D721Med (cell line): ENCODE data around the gene CDK17.
"Not testable (repeated sequence)": the region's sequence is repeated elsewhere in the genome, so short reads cannot be mapped to it uniquely, and the experiment has no call there.

ENCODE experiments used
- DNase-seq: peaks from one replicate; pipeline ENCODE4 v3.0.0; 2011; ENCODE audit warnings: low spot score; ENCODE audit not compliant: insufficient read length
- FAIRE-seq: peaks from 2 replicates; lab custom pipeline; 2011; peaks lifted over from hg19 to GRCh38; lab: Jason Lieb, UNC
- TF ChIP-seq, protein P1 (sequence below): IDR thresholded peaks from 2 replicates; pipeline ENCODE4 v1.5.1; 2012; ENCODE audit warnings: mild to moderate bottlenecking, control low read depth; ENCODE audit not compliant: insufficient read depth; ENCODE audit errors: missing control alignments

Gene CDK17

DNA sequence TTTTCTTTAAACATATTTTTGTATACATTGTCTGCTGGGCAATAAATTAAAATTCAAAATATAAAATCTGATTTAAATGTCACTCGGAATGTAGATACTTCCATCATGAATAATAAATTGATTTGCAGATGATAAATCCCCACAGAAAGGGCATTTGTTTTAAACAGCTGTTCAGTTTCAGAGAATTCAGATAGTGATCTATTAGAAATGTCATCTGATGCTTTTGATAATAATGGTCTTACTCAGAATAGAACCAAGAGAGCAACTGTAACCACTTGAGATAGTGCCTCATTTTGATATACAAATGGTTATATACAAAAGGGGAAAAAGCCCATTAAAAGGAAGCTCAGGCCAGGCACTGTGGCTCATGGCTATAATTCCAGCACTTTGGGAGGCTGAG is 43.4 kb downstream of the CDK17 start:
- TF ChIP-seq, protein P1, sequence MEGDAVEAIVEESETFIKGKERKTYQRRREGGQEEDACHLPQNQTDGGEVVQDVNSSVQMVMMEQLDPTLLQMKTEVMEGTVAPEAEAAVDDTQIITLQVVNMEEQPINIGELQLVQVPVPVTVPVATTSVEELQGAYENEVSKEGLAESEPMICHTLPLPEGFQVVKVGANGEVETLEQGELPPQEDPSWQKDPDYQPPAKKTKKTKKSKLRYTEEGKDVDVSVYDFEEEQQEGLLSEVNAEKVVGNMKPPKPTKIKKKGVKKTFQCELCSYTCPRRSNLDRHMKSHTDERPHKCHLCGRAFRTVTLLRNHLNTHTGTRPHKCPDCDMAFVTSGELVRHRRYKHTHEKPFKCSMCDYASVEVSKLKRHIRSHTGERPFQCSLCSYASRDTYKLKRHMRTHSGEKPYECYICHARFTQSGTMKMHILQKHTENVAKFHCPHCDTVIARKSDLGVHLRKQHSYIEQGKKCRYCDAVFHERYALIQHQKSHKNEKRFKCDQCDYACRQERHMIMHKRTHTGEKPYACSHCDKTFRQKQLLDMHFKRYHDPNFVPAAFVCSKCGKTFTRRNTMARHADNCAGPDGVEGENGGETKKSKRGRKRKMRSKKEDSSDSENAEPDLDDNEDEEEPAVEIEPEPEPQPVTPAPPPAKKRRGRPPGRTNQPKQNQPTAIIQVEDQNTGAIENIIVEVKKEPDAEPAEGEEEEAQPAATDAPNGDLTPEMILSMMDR, result no peak
- DNase-seq (no peak), FAIRE-seq (no peak)

DNA sequence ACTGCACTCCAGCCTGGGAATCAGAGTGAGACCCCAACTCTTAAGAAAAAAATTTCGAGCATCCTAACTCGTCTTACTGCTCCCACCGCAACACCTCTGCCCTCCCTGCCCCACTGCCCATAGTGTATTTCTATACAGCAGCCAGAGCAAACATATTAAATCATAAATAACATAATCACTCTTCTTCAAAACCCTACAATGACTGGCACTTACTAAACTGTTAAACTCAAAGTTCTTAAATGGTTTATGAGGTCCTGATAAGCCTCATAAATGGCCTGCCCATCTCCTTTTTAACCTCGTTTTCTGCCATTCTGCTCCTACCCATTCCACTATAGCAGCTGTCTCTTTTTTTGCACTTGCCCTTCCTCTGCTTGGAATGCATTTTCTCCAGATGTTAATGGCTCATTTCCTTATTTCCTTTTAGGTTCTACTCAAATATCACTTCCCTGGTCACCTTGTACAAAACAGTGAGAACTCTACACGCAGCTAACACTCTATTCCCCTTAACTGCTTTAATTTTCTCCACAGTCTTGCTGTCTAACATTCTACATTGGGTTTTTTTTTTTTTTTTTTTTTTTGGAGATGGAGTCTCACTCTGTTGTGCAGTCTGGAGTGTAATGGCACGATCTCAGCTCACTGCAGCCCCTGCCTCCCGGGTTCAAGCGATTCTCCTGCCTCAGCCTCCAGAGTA is 45.2 kb downstream of the CDK17 start:
- FAIRE-seq (no peak), DNase-seq (no peak)
- TF ChIP-seq, protein P1, result no peak

DNA sequence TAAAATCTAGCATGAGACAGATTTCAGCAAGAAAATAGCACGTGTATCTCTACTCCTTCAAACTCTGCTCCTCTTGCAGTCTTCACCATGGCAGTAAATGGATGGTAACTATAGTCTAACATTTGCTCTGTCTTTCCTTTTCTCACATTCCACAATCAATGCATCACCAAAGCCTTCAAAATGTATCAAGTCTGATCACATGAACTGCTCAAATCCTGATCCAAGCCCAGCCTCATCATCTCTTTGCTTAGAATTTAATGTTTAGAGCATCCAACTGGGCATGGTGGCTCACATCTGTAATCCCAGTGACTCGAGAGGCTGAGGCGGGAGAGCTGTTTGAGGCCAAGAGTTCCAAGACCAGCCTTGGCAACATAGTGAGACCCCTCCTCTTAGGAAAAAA is 45.9 kb downstream of the CDK17 start:
- FAIRE-seq (no peak), DNase-seq (no peak)
- TF ChIP-seq, protein P1, result no peak

DNA sequence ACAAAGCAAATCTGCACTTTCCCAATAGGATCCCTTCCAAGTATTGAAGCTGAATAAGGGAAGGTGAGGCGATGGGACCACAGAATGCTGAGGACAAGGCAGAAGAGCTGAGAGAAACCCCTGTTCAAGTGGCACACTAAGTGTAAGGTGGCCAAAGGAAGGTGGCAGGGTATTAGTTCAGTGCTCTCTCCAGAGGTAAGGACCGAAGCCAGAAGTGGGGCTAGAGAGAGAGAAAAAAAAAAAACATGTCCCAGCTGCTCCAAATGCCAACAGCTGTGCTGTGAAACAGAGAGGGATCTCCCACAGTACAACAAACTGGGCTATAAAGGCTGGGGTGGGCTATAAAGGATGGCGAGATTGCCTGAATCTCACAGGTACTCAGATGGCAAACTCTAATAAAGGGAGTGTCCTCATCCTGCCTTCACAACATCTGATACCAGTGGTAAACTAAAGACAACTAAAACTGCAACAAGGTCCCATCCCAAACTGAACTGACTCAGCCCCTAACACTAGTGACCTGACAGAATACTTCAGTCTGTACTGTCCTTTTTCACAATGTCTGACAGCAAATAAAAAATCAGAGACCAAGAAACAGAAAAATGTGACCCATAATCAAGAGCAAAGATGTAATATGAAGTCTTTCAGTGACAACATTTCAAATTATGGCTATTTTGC is 47.9 kb downstream of the CDK17 start:
- TF ChIP-seq, protein P1, result no peak
- FAIRE-seq (no peak), DNase-seq (no peak)

DNA sequence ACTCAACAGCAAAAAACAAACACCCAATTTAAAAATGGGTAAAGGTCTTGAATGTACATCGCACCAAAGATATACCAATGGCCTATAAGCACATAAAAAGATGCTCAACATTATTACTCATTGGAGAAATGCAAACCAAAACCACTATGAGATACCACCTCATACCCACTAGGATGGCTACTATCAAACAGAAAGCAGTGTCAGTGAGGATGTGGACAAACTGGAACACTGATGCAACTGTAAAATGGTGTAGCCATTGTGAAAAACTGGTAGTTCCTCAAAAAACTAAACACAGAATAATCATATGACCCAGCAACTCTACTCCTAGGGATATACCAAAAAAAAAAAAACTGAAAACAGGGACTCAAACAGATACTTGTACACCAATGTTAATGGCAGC is 49.3 kb downstream of the CDK17 start:
- TF ChIP-seq, protein P1, result no peak
- FAIRE-seq, result no peak

DNA sequence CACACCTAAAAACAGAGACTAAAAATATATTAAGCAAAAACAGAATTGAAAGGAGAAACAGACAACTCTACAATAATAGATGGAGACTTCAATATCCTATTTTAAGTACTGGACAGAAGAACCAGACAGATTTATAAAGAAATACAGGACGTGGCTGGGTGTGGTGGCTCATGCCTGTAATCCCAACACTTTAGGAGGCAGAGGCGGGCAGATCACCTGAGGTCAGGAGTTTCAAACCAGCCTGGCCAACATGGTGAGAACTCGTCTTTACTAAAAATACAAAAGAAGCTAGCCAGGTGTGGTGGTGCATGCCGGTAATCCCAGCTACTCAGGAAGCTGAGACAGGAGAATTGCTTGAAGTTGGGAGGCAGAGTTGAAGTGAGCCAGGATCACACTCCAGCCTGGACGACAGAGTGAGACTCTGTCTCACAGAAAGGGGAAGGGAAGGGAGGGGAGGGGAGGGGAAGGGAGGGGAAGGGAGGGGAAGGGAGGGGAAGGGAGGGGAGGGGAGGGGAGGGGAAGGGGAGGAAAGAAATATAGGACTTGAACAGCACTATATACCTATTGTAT is 53.0 kb downstream of the CDK17 start:
- FAIRE-seq, result no peak
- TF ChIP-seq, protein P1, result no peak

More for the DNA sequence above, 49.3 kb downstream of the CDK17 start:
- DNase-seq, result no peak

DNA sequence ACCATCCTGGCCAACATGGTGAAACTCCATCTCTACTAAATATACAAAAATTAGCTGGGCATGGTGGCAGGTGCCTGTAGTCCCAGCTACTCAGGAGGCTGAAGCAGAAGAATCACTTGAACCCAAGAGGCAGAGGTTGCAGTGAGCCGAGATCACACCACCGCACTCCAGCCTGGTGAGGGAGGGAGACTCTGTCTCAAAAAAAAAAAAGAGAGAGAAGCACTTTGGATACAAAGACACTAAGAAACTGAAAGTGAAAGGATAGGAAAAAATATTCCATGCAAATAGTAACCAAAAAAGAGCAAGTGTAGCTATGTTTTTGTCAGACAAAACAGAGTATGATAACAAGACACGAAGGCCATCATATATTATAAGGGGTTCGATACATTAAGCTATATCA is 53.5 kb downstream of the CDK17 start:
- DNase-seq, FAIRE-seq: not testable (repeated sequence)

More for the DNA sequence above, 53.0 kb downstream of the CDK17 start:
- no peak for DNase-seq
